ENCODE measurements around the gene C14orf119. TPM values are rescaled to one million over a fixed set of nuclear protein-coding genes. Genes with fewer than 3 reads are reported as not detected.
"Not testable (repeated sequence)": the region's sequence is repeated elsewhere in the genome, so short reads cannot be mapped to it uniquely, and the experiment has no call there.

Gene C14orf119
- total and polyA plus RNA-seq, 4 experiments from 2014 or later, result 49.7 to 147 (median 67.1) TPM

DNA sequence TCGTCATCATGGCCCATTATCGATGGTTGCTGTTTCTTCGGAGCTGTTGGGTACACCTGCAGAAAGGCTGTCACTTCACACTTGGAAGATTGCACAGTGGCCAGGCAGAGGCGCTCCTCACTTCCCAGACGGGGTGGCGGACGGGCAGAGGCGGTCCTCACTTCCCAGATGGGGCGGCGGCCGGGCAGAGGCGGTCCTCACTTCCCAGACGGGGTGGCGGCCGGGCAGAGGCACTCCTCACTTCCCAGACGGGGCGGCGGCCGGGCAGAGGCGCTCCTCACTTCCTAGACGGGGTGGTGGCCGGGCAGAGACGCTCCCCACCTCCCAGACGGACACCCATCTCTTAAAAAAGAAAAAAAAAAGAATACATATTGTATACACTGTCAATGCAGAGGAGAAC, 12.9 kb downstream of the C14orf119 start:
- DNase-seq; H3K4me1 Mint-ChIP-seq; H3K36me3 ChIP-seq (ENCODE audit: insufficient read depth, low read length); H3K4me1 ChIP-seq (ENCODE audit: insufficient read depth, low read length); H3K27me3 ChIP-seq (ENCODE audit: insufficient read depth, low read length); intact Hi-C loops (cut with micrococcal nuclease); H3K4me3 Mint-ChIP-seq; H3K36me3 Mint-ChIP-seq; H3K9me3 Mint-ChIP-seq; H3K9me3 ChIP-seq (ENCODE audit: control insufficient read depth in 1 of 2, low read length in 2 of 2); H3K27me3 Mint-ChIP-seq; POLR2A ChIA-PET (ENCODE audit: partially characterized antibody); H3K27ac Mint-ChIP-seq; H3K27ac ChIP-seq (ENCODE audit: low read depth, low read length); H3K4me3 ChIP-seq (ENCODE audit: low read length in 2 of 2): not testable (repeated sequence)
- CTCF ChIA-PET (ENCODE audit: partially characterized antibody), result interaction anchor here (0.6 to 2.0 kb wide), 3 partner anchors 11 to 39 kb away, joined by 3 to 6 read pairs (median 6); no protein-coding TSS in a partner anchor

GRCh38 chr14:23109769-23110168, 14.5 kb downstream of the C14orf119 start:
- DNase-seq, result no peak
- Histone ChIP-seq H3K4me1 (ENCODE audit: insufficient read depth, low read length) (peaks cover 3% of the 10 kb centered on the region), H3K36me3 (ENCODE audit: insufficient read depth, low read length) (no peaks in the 10 kb centered on the region), H3K4me3 (ENCODE audit: low read length in 2 of 2) (no peak overlapping the region), H3K9me3 (ENCODE audit: control insufficient read depth in 1 of 2, low read length in 2 of 2) (no peaks in the 10 kb centered on the region), H3K27me3 (ENCODE audit: insufficient read depth, low read length) (no peaks in the 10 kb centered on the region), H3K27ac (ENCODE audit: low read depth, low read length) (no peak overlapping the region)
- intact Hi-C loops (cut with micrococcal nuclease), result no loop called here
- Mint-ChIP-seq H3K27ac (no peak overlapping the region), H3K4me3 (no peak overlapping the region), H3K9me3 (no peaks in the 10 kb centered on the region), H3K27me3 (no peaks in the 10 kb centered on the region), H3K36me3 (no peaks in the 10 kb centered on the region), H3K4me1 (peaks cover 0 to 6% (median under 1%) of the 10 kb centered on the region in 4 donors)
- CTCF ChIA-PET (ENCODE audit: partially characterized antibody), result interaction anchor here (0.7 to 2.0 kb wide), 5 partner anchors 10 to 54 kb away, joined by 3 to 6 read pairs (median 4); no protein-coding TSS in a partner anchor
- POLR2A ChIA-PET (ENCODE audit: partially characterized antibody), result no interaction called here

GRCh38 chr14:23110579-23111365, 15.5 kb downstream of the C14orf119 start:
- intact Hi-C loops (cut with micrococcal nuclease), result no loop called here
- no peak for DNase-seq
- H3K27ac ChIP-seq (ENCODE audit: low read depth, low read length), result no peak overlapping the region
- H3K4me1 ChIP-seq (ENCODE audit: insufficient read depth, low read length), result peaks cover 6% of the 10 kb centered on the region
- H3K4me3 ChIP-seq (ENCODE audit: low read length in 2 of 2), result no peak overlapping the region
- Mint-ChIP-seq H3K4me1 (peaks cover 0 to 6% (median under 1%) of the 10 kb centered on the region in 4 donors), H3K4me3 (no peak overlapping the region), H3K27me3 (peaks cover 0 to 3% of the 10 kb centered on the region in 2 donors), H3K27ac (no peak overlapping the region), H3K9me3 (no peaks in the 10 kb centered on the region), H3K36me3 (no peaks in the 10 kb centered on the region)
- H3K27me3 ChIP-seq (ENCODE audit: insufficient read depth, low read length), result no peaks in the 10 kb centered on the region
- H3K36me3 ChIP-seq (ENCODE audit: insufficient read depth, low read length), result no peaks in the 10 kb centered on the region
- H3K9me3 ChIP-seq (ENCODE audit: control insufficient read depth in 1 of 2, low read length in 2 of 2), result no peaks in the 10 kb centered on the region
- ChIA-PET POLR2A (ENCODE audit: partially characterized antibody) (no interaction called here), CTCF (ENCODE audit: partially characterized antibody) (interaction anchor here (0.6 to 2.5 kb wide), 4 partner anchors 10 to 520 kb away, joined by 4 to 14 read pairs (median 4); no protein-coding TSS in a partner anchor)

DNA sequence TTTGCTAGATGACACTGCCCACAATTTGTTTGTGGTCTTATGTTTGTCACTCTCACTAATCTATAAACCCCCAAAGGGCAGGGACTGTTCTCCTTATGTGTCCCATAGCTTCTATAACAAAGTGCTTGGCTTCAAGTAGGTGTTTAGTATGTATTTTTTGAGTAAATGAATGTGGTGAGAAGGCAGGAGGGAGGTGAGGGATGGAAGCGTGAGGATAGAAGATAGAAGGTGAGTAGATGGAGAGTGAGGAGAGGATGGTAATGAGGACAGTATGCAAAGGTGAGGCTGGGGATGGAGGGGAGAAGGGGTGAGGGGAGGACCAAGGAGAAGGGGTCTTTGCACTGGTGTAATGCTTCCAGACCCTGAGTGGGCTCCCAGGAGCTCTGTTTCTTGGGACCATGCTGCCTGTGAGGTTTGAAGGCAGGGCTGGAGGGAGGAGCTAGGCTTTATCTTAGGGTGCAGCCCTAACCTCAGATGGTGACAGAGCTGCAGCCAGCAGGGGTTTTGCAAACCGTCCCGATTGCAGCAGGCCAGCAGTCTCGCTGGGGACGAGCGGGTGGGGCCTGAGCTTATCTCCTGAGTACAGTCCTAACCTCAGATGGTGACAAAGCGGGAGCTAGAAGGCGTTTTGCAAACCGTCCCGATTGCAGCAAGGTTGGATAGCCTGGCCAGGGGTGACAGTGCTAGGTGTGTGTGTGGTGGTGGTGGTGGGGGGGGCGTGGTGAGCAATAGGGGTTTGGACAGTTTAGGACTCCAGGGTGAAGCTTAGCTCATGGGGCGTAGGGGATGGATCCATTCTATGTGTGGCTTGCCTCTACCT, 17.3 kb downstream of the C14orf119 start:
- Mint-ChIP-seq H3K4me3 (no peak overlapping the region), H3K27me3 (peaks cover 0 to 3% of the 10 kb centered on the region in 2 donors), H3K36me3 (no peaks in the 10 kb centered on the region), H3K9me3 (no peaks in the 10 kb centered on the region), H3K4me1 (peaks cover 0 to 16% (median 3%) of the 10 kb centered on the region in 4 donors), H3K27ac (no peak overlapping the region)
- Histone ChIP-seq H3K9me3 (ENCODE audit: control insufficient read depth in 1 of 2, low read length in 2 of 2) (no peaks in the 10 kb centered on the region), H3K36me3 (ENCODE audit: insufficient read depth, low read length) (no peaks in the 10 kb centered on the region), H3K27me3 (ENCODE audit: insufficient read depth, low read length) (no peaks in the 10 kb centered on the region), H3K27ac (ENCODE audit: low read depth, low read length) (no peak overlapping the region), H3K4me3 (ENCODE audit: low read length in 2 of 2) (no peak overlapping the region), H3K4me1 (ENCODE audit: insufficient read depth, low read length) (peaks cover 21% of the 10 kb centered on the region)
- intact Hi-C loops (cut with micrococcal nuclease), result no loop called here
- POLR2A ChIA-PET (ENCODE audit: partially characterized antibody), result interaction anchor here (0.5 to 1.2 kb wide), 3 partner anchors 18 to 933 kb away, joined by 3 read pairs; partner anchors contain the start of genes ACIN1 and C14orf119
- no peak for DNase-seq
- CTCF ChIA-PET (ENCODE audit: partially characterized antibody), result interaction anchor here (0.9 to 2.5 kb wide), 6 partner anchors 8 to 44 kb away, joined by 3 to 14 read pairs (median 4); no protein-coding TSS in a partner anchor

- Mint-ChIP-seq H3K4me1 (peaks cover 1 to 26% (median 5%) of the 10 kb centered on the region in 4 donors), H3K36me3 (no peaks in the 10 kb centered on the region), H3K9me3 (no peaks in the 10 kb centered on the region), H3K27me3 (peaks cover 0 to 3% of the 10 kb centered on the region in 2 donors), H3K27ac (no peak overlapping the region), H3K4me3 (no peak overlapping the region)
- Histone ChIP-seq H3K4me3 (ENCODE audit: low read length in 2 of 2) (no peak overlapping the region), H3K4me1 (ENCODE audit: insufficient read depth, low read length) (peaks cover 31% of the 10 kb centered on the region), H3K27ac (ENCODE audit: low read depth, low read length) (no peak overlapping the region), H3K9me3 (ENCODE audit: control insufficient read depth in 1 of 2, low read length in 2 of 2) (no peaks in the 10 kb centered on the region), H3K27me3 (ENCODE audit: insufficient read depth, low read length) (no peaks in the 10 kb centered on the region), H3K36me3 (ENCODE audit: insufficient read depth, low read length) (no peaks in the 10 kb centered on the region)
- POLR2A ChIA-PET (ENCODE audit: partially characterized antibody), result interaction anchor here (0.5 to 1.3 kb wide), 3 partner anchors 18 to 932 kb away, joined by 3 read pairs; partner anchors contain the start of genes ACIN1 and C14orf119
- DNase-seq, result no peak
- intact Hi-C loops (cut with micrococcal nuclease), result no loop called here
- CTCF ChIA-PET (ENCODE audit: partially characterized antibody), result interaction anchor here (0.9 to 2.5 kb wide), 4 partner anchors 7 to 45 kb away, joined by 3 to 14 read pairs (median 6); no protein-coding TSS in a partner anchor
These were observed 18.3 kb downstream of the C14orf119 start for GRCh38 chr14:23113431-23114119.

DNA sequence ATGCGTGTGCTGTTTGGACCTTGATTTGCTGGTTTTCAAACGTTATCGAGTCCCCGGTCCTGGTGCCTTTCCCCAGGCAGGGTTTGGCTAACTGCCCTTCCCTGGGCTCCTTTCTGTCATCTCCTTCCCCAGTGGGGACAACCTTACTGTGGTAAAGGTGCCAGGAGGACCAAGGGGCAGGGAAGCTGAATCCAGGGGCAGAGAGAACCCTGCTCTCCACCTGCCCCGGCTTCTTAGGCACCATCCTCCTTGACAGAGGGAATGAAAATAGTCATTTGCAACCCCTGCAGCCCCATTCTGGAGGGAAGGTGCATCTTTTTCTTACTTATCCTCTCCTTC, 18.8 kb downstream of the C14orf119 start:
- Mint-ChIP-seq H3K27me3 (peaks cover 0 to 3% of the 10 kb centered on the region in 2 donors), H3K4me3 (no peak overlapping the region), H3K9me3 (no peaks in the 10 kb centered on the region), H3K36me3 (no peaks in the 10 kb centered on the region), H3K4me1 (peaks cover 6 to 31% (median 7%) of the 10 kb centered on the region in 4 donors), H3K27ac (peak overlapping the region in 2 of 7 donors; percentile 45 to 76)
- H3K4me1 ChIP-seq (ENCODE audit: insufficient read depth, low read length), result peaks cover 36% of the 10 kb centered on the region
- intact Hi-C loops (cut with micrococcal nuclease), result no loop called here
- no peak for DNase-seq
- no peaks in the 10 kb centered on the region for H3K36me3 ChIP-seq (ENCODE audit: insufficient read depth, low read length)
- no peaks in the 10 kb centered on the region for H3K27me3 ChIP-seq (ENCODE audit: insufficient read depth, low read length)
- H3K4me3 ChIP-seq (ENCODE audit: low read length in 2 of 2), result no peak overlapping the region
- ChIA-PET POLR2A (ENCODE audit: partially characterized antibody) (interaction anchor here (1.3 kb wide), 1 partner anchor 19 kb away, joined by 3 read pairs; the partner anchor contains the start of genes ACIN1 and C14orf119), CTCF (ENCODE audit: partially characterized antibody) (interaction anchor here (2.0 kb wide), 1 partner anchor 45 kb away, joined by 5 read pairs; no protein-coding TSS in a partner anchor)
- no peak overlapping the region for H3K27ac ChIP-seq (ENCODE audit: low read depth, low read length)
- no peaks in the 10 kb centered on the region for H3K9me3 ChIP-seq (ENCODE audit: control insufficient read depth in 1 of 2, low read length in 2 of 2)

All from CD4-positive, alpha-beta memory T cell (primary cell).